Subcutaneous adipose tissue (tissue), 4 donors: ENCODE measurements around the gene TBX5. TPM values are rescaled to one million over a fixed set of nuclear protein-coding genes. Genes with fewer than 3 reads are reported as not detected.

Source experiments
- total RNA-seq, 4 donors: library from RNA; depleted of rRNA; stranded (reverse); fragments of >200 nt; gene quantifications; one replicate each; pipeline ENCODE4 v1.1.0, GENCODE V29; 2016
- TF ChIP-seq, protein P1 (sequence below): fragments of 450-650 bp; IDR thresholded peaks from one replicate; pipeline ENCODE4 v1.5.1; 2016; ENCODE audit warnings: low read depth, mild to moderate bottlenecking, control low read depth, antibody characterized with exemption, moderate library complexity

The TBX5 gene
- total RNA-seq, 4 donors from 2014 or later: 1.2 to 5.3 (median 2.4) TPM

DNA sequence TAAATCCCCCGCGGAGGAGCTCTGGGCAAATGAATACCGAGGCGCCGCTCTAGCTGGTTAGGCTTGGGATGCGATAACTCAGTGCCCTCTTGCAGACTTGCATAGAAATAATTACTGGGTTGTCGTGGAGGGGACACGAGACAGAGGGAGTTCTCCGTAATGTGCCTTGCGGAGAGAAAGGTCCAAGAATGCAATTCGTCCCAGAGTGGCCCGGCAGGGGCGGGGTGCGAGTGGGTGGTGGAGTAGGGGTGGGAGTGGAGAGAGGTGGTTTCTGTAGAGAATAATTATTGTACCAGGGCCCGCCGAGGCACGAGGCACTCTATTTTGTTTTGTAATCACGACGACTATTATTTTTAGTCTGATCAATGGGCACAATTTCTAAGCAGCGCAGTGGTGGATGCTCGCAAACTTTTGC is 2.5 kb upstream of the TBX5 start:
- TF ChIP-seq, protein P1, sequence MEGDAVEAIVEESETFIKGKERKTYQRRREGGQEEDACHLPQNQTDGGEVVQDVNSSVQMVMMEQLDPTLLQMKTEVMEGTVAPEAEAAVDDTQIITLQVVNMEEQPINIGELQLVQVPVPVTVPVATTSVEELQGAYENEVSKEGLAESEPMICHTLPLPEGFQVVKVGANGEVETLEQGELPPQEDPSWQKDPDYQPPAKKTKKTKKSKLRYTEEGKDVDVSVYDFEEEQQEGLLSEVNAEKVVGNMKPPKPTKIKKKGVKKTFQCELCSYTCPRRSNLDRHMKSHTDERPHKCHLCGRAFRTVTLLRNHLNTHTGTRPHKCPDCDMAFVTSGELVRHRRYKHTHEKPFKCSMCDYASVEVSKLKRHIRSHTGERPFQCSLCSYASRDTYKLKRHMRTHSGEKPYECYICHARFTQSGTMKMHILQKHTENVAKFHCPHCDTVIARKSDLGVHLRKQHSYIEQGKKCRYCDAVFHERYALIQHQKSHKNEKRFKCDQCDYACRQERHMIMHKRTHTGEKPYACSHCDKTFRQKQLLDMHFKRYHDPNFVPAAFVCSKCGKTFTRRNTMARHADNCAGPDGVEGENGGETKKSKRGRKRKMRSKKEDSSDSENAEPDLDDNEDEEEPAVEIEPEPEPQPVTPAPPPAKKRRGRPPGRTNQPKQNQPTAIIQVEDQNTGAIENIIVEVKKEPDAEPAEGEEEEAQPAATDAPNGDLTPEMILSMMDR: no peak

DNA sequence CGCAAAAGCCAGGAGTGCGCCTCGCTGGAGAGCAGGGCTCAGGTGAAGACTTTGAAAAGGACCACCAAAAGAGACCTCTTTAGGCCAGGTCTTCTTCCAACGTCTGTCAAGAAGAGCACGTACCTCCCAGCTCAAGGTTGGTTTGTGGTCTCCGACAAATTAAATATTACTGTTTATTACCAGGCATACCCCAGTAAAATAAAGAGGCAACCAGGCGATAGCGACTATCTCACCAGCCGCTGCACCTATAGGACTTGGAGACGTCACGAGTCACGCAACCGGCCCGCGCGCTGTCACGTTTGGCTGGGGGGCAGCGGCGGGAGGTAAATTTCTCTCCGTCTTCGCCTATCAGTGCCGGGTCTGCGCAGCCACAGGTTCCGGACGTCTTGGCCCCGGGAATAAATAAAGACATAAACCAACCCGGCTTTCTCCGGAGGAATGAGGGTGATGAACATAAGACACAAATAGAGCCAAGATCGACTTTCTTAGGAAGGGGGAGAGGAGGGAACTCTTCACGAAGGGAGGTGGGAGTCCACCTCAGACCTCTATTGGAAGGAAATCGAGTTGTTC is 2.0 kb upstream of the TBX5 start:
- TF ChIP-seq, protein P1: no peak

DNA sequence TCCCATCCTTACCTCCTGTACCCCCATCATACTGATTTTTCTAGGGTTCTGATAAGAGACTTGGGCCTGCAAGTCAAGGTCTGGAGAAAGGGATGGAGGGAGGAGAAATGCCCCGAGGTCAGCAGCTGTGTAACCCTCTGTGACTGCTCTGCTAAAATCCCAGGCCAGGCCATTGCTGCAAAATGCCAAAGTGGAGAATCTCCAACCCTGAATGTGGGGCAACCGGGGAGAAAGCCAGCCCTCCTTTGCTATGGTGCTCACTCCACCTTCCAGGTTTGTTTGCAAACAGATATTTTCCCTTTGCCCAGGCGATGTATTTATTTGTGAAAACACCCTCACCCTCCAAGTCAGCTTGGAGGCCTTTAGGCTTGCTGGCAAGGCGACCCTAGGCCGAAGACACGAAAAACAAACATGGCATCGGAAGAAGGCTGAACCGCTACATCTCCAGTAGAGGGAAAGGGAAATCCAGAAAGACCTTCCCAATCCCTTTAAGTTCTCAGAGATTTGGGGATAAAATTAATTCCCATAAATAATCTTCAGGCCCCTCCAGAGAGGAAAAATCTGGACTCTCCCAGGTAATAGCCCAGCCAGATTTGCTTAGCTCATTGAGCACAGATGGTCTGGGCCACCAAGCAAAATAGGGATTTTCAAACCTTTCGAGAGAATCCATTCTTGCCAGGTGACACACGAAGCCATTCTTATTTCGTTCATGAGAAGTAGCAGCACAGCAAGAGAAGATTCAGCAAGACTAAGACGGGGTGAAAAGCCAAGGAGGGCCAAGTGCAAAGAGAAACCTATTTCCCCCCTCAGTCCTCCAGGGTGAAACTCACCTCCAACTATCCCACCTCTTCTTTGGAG is 1.3 kb upstream of the TBX5 start:
- TF ChIP-seq, protein P1: no peak

DNA sequence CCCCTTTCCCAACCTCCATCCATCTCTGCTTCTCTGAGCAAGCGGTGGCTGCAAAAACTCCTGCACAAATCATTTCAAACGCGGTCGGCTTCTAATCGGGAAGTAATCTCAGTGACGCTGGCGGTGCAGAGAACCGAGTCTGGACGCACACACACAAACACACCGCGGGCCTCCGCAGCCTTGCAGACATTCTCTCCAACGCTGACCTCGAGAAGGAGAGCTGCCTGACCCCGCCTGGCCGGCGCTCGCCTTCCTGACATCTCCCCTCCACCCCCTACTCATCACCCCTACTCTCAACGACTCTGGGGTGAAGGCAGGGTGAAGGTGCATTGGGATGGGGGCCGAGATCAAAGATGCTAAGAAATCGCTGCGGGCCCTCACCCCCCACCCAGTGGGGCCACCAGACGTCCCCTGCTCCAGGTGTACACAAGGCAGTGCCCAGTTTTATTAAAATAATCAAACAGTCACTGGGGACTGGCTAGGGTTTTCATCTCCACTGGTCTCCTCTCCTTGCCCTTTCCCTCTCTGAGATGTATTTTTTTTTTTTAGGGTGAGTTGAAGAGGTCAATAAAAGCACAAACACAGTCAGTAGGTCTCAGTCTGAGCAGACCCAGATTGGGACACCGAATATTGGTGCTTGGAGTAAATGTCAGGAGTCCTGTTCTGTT is 506 bp upstream of the TBX5 start:
- TF ChIP-seq, protein P1: no peak

DNA sequence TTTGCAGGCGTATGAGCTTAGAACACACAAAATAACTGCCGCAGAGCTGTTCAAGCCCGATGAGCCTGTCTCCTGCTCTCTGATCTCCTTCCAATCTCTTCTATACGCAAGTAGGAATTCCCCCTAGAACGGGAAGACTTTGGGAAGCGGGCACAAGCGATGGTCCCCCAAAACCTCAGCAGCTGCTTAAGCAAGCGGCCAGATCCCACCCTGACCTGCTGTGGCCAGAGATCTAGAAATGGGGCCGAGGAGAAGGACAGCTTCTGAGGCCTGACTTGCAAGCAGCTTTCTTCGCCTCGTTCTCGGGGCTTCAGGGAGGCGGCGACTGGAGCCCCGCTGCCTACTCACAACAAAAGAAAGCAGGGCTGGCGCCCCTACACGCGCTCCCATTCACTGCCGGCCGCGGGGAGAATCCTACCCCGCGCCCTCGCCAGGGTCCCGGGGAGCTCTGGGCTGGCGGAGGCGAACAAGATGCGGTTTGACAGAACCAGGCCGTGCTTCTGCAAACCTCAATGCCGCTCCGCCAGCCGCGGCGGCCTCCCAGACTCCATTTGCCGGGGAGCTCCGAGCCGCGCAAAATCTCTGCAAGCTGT is 922 bp downstream of the TBX5 start:
- TF ChIP-seq, protein P1: no peak

DNA sequence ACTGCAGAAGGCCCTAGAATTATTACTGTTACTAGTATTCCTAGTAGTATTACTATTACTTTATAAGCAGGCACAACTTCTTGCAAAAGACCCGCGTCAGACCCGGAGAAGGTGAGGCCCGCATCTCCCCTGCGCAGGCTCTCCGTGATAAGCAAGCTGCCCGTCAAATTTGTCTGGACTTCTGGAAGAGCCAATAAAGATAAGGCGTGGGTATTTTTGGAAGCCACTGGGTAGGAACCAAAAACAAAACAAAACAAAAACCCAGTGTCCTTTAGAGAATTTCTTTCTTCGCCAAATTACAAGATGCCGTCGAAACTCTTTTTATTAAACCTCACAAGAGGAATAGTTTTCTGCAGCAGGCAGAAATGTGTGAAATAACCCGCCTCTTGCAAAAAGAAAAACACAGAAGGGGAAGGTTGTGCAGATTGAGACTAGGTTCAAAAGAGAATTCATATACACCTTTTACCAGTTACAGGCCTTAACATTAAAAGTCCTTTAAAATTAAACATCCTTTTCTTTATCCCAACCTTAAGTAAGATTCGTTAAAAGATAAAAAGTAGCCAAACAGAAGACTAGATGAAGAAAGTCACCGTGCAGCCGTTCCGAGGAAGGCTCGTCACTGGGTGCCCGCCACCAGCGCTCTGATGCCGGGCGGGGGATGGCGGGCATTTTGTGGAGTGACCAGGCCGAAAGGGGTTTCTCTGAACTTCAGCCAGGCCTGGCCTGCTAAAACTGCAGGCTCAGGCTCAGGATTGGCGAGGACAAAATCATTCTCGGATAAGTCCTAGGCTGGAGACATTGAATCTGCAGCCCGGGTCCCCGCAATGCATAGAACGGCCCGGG is 1.6 kb downstream of the TBX5 start:
- TF ChIP-seq, protein P1: no peak
